Suprapubic skin (tissue), 4 donors: ENCODE measurements around the gene NACC2.

Experiments
- CTCF ChIP-seq, 2 donors: fragments of 200-600 bp in 1 of 2; fragments of 450-650 bp in 1 of 2; sonication (generic) in 1 of 2; IDR thresholded peaks; one replicate each; pipeline ENCODE4 v1.5.1; 2016 to 2019; ENCODE audit warnings: antibody characterized with exemption in 2 of 2, mild to moderate bottlenecking in 1 of 2, moderate library complexity in 1 of 2
- EP300 ChIP-seq: sonication (generic); formaldehyde crosslinking; IDR thresholded peaks from one replicate; pipeline ENCODE4 v1.6.1; 2017; ENCODE audit warnings: antibody characterized with exemption
- POLR2A ChIP-seq, 2 donors: fragments of 450-650 bp; IDR thresholded peaks; one replicate each; pipeline ENCODE4 v1.6.1; 2017; ENCODE audit warnings: antibody characterized with exemption in 2 of 2, mild to moderate bottlenecking in 2 of 2, moderate library complexity in 2 of 2
- POLR2AphosphoS5 ChIP-seq, 3 donors: sonication (generic); formaldehyde crosslinking; IDR thresholded peaks; one replicate each; pipeline ENCODE4 v1.6.1; 2017; ENCODE audit warnings: antibody characterized with exemption in 3 of 3

- TF ChIP-seq EP300 (no peak), CTCF (IDR thresholded peaks at IDR 0.05) (no peak), POLR2A (IDR thresholded peaks at IDR 0.05) (no peak), POLR2AphosphoS5 (IDR thresholded peaks at IDR 0.05) (no peak)
Measured at GRCh38 chr9:136007276-136007933, 87.7 kb downstream of the NACC2 start.
